Measurements from ENCODE around the gene KLRC3. TPM values are rescaled to one million over a fixed set of nuclear protein-coding genes. Genes with fewer than 3 reads are reported as not detected.

KLRC3 gene
- total and polyA plus RNA-seq, 4 donors: 0.22 to 2.6 (median 0.44) TPM; not detected in 1

DNA sequence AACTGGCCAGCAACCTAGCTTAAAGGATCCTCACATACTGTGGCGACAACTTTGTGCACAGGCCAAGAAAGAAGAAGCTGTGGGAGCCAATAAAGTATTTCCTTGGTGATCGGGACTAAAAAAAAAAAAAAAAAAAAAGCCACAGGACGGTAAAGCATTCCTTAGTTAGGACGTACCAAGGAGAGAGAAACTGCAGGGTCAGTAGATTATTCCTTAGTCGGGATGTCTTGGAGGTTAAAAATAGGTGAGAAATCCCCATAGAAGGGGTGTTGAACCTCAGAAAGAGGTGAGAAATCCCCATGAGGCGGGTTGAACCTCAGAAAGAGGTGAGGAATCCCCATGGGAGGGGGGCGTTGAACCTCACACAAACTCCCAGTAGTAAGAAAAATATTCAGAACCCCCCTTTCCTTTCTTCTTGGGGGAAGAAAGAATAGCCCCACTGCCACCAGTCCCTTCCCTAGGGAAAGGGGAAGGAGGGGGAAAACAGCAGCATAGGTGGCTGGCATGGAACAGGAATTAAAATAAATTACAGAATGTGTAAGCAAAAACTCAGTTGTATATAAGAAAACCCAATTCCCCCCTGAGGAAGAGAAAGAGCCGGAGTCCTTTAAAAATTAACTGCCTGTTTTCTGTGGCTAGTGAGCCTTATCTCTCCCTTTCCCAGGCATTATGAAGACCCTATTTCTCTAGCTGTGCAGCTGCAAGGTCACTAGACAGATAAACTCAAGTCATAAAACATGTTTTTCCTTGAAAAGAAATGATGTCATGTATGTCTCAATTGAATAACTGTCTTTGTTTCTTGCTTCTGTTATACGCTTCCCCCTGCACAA lies 57.4 kb downstream of the KLRC3 start:
- WGBS, 2 donors: 60 to 69% methylated on average over 9 of the region's 9 CpGs
- Histone ChIP-seq H3K27me3 (ENCODE audit: control insufficient read depth in 3 of 3, insufficient read depth in 3 of 3, low read length in 2 of 3) (no peaks in the 10 kb centered on the region), H3K4me3 (no peak overlapping the region), H3K9me3 (ENCODE audit: control insufficient read depth in 4 of 4, insufficient read depth in 3 of 4, low read length in 3 of 4) (no peaks in the 10 kb centered on the region), H3K4me1 (ENCODE audit: control insufficient read depth in 5 of 5, insufficient read depth in 5 of 5, low read length in 5 of 5) (peaks cover 4 to 50% (median 23%) of the 10 kb centered on the region in 5 donors), H3K36me3 (ENCODE audit: control insufficient read depth in 4 of 4, insufficient read depth in 4 of 4, low read length in 4 of 4) (no peaks in the 10 kb centered on the region), H3K27ac (ENCODE audit: low read depth in 1 of 2, low read length in 1 of 2) (peak overlapping the region in 1 of 2 donors; percentile 99), H3K9ac (ENCODE audit: insufficient read depth in 1 of 2, low read length in 2 of 2) (peak overlapping the region in 1 of 2 donors; percentile 100)
- TF ChIP-seq, protein P1, sequence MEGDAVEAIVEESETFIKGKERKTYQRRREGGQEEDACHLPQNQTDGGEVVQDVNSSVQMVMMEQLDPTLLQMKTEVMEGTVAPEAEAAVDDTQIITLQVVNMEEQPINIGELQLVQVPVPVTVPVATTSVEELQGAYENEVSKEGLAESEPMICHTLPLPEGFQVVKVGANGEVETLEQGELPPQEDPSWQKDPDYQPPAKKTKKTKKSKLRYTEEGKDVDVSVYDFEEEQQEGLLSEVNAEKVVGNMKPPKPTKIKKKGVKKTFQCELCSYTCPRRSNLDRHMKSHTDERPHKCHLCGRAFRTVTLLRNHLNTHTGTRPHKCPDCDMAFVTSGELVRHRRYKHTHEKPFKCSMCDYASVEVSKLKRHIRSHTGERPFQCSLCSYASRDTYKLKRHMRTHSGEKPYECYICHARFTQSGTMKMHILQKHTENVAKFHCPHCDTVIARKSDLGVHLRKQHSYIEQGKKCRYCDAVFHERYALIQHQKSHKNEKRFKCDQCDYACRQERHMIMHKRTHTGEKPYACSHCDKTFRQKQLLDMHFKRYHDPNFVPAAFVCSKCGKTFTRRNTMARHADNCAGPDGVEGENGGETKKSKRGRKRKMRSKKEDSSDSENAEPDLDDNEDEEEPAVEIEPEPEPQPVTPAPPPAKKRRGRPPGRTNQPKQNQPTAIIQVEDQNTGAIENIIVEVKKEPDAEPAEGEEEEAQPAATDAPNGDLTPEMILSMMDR (IDR thresholded peaks at IDR 0.05; ENCODE audit: control extremely low read depth, extremely low read depth): no peak
- ATAC-seq (ENCODE audit: insufficient read depth, low FRiP score): no peak
- DNase-seq: peak in 2 of 3 donors; percentile 47 to 61

DNA sequence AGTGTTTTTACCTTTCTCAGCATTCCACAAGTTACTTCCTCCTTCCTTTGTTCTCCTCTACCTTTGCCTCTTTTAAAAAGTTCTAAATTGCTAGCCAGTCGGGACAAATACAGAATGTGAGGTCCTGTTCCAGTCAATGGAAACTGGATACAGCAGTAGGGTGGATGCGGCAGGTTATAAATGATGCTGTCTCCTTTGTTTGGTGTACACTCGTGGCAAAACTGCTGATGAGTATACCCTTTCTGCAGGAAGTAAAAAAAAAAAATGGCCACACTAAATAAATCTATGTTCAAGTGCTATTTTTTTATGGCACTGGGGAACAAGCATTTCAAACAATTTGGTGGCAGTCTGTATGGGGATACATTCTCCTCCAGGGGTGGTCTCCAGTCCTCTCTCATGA lies 58.1 kb downstream of the KLRC3 start:
- no peak for ATAC-seq (ENCODE audit: insufficient read depth, low FRiP score)
- Histone ChIP-seq H3K4me3 (no peak overlapping the region), H3K36me3 (ENCODE audit: control insufficient read depth in 4 of 4, insufficient read depth in 4 of 4, low read length in 4 of 4) (no peaks in the 10 kb centered on the region), H3K27me3 (ENCODE audit: control insufficient read depth in 3 of 3, insufficient read depth in 3 of 3, low read length in 2 of 3) (no peaks in the 10 kb centered on the region), H3K9me3 (ENCODE audit: control insufficient read depth in 4 of 4, insufficient read depth in 3 of 4, low read length in 3 of 4) (no peaks in the 10 kb centered on the region), H3K9ac (ENCODE audit: insufficient read depth in 1 of 2, low read length in 2 of 2) (peak overlapping the region in 1 of 2 donors; percentile 100), H3K27ac (ENCODE audit: low read depth in 1 of 2, low read length in 1 of 2) (peak overlapping the region in 1 of 2 donors; percentile 59), H3K4me1 (ENCODE audit: control insufficient read depth in 5 of 5, insufficient read depth in 5 of 5, low read length in 5 of 5) (peaks cover 4 to 47% (median 23%) of the 10 kb centered on the region in 5 donors)
- 48 to 52% methylated on average over 3 of the region's 3 CpGs for WGBS, 2 donors
- DNase-seq: no peak
- TF ChIP-seq, protein P1 (IDR thresholded peaks at IDR 0.05; ENCODE audit: control extremely low read depth, extremely low read depth): no peak

Other genes with a start within 250 kb of the KLRC3 start
- gene OLR1, start 248.5 kb downstream of the KLRC3 start, total RNA-seq: 10 to 100 TPM; 11.3 to 52.1 TPM
- 10 to 100 TPM; 18.6 to 24.6 TPM for gene OLR1, start 248.5 kb downstream of the KLRC3 start, polyA plus RNA-seq
- gene TMEM52B, start 241.6 kb downstream of the KLRC3 start, total RNA-seq: 1 to 10 TPM; 1.3 to 2.3 TPM
- gene TMEM52B, start 241.6 kb downstream of the KLRC3 start, polyA plus RNA-seq: 1 to 10 TPM in 1 of 2 donors, under 1 TPM in 1; 0.83 to 2.2 TPM
- gene GABARAPL1, start 207.7 kb downstream of the KLRC3 start, total RNA-seq: 10 to 100 TPM; 62.9 to 88.5 TPM
- 10 to 100 TPM; 44.0 to 87.1 TPM for gene GABARAPL1, start 207.7 kb downstream of the KLRC3 start, polyA plus RNA-seq
- 1 to 10 TPM; 4.9 to 5.2 TPM for gene KLRD1, start 112.7 kb downstream of the KLRC3 start, total RNA-seq
- 1 to 10 TPM; 1.1 to 2.6 TPM for gene KLRD1, start 112.7 kb downstream of the KLRC3 start, polyA plus RNA-seq
- gene KLRK1, start 30.6 kb downstream of the KLRC3 start, total RNA-seq: 1 to 10 TPM; 1.6 to 2.9 TPM
- 1 to 10 TPM; 4.0 to 5.7 TPM for gene KLRK1, start 30.6 kb downstream of the KLRC3 start, polyA plus RNA-seq
- gene KLRC4, start 10.8 kb downstream of the KLRC3 start, total RNA-seq: under 1 TPM in 1 of 2 donors, not detected in 1; 0.91 TPM
- gene KLRC4, start 10.8 kb downstream of the KLRC3 start, polyA plus RNA-seq: under 1 TPM in 1 of 2 donors, not detected in 1; 0.45 TPM
- gene KLRC2, start 15.4 kb upstream of the KLRC3 start, total RNA-seq: under 1 TPM in 1 of 2 donors, not detected in 1; 0.71 TPM
- under 1 TPM; 0.22 to 0.55 TPM for gene KLRC2, start 15.4 kb upstream of the KLRC3 start, polyA plus RNA-seq
- 1 to 10 TPM in 1 of 2 donors, under 1 TPM in 1; 0.49 to 2.5 TPM for gene KLRC1, start 32.8 kb upstream of the KLRC3 start, total RNA-seq
- gene KLRC1, start 32.8 kb upstream of the KLRC3 start, polyA plus RNA-seq: 1 to 10 TPM; 1.1 to 1.3 TPM
- 1 to 10 TPM; 1.8 to 2.4 TPM for gene EIF2S3B, start 85.3 kb upstream of the KLRC3 start, total RNA-seq
- gene EIF2S3B, start 85.3 kb upstream of the KLRC3 start, polyA plus RNA-seq: under 1 TPM; 0.06 to 0.38 TPM
- 10 to 100 TPM; 19.7 to 26.4 TPM for gene MAGOHB, start 193.0 kb upstream of the KLRC3 start, total RNA-seq
- 10 to 100 TPM; 19.3 to 39.7 TPM for gene MAGOHB, start 193.0 kb upstream of the KLRC3 start, polyA plus RNA-seq

Data from lung (tissue), 12 donors.